Sigmoid colon (tissue), 7 donors: ENCODE data around the gene MEF2D. TPM values are rescaled to one million over a fixed set of nuclear protein-coding genes. Genes with fewer than 3 reads are reported as not detected.

Source experiments
- DNase-seq: peaks from one replicate; pipeline ENCODE4 v3.0.0-alpha.2; 2019
- H3K27ac ChIP-seq, 4 donors: fragments of 200-600 bp; sonication (generic); one replicate each; pipeline ENCODE4 v1.5.1; 2016 to 2019; ENCODE audit warnings: mild to moderate bottlenecking in 1 of 4
- H3K27me3 ChIP-seq, 3 donors: fragments of 200-600 bp; sonication (generic); one replicate each; pipeline ENCODE4 v1.5.1; 2019; ENCODE audit warnings: mild to moderate bottlenecking in 1 of 3
- H3K36me3 ChIP-seq, 4 donors: fragments of 200-600 bp; sonication (generic); one replicate each; pipeline ENCODE4 v1.5.1; 2016 to 2019
- H3K4me1 ChIP-seq, 4 donors: fragments of 200-600 bp; sonication (generic); one replicate each; pipeline ENCODE4 v1.5.1; 2017 to 2019
- H3K4me3 ChIP-seq, 4 donors: fragments of 200-600 bp; sonication (generic); one replicate each; pipeline ENCODE4 v1.5.1; 2017 to 2019; ENCODE audit warnings: mild to moderate bottlenecking in 2 of 4, moderate library complexity in 1 of 4
- H3K9me3 ChIP-seq, 4 donors: fragments of 200-600 bp in 3 of 4; sonication (generic) in 3 of 4; one replicate each; pipeline versions ENCODE4 v1.5.1 to v1.6.1; 2013 to 2019
- EP300 ChIP-seq, 4 donors: sonication (generic); formaldehyde crosslinking; IDR thresholded peaks; one replicate each; pipeline ENCODE4 v1.6.1; 2017; ENCODE audit warnings: antibody characterized with exemption in 4 of 4
- POLR2A ChIP-seq, 2 donors: fragments of 450-650 bp; IDR thresholded peaks; one replicate each; pipeline ENCODE4 v1.6.1; 2016; ENCODE audit warnings: antibody characterized with exemption in 2 of 2, mild to moderate bottlenecking in 2 of 2, moderate library complexity in 2 of 2
- POLR2AphosphoS5 ChIP-seq, 4 donors: sonication (generic); formaldehyde crosslinking; IDR thresholded peaks; one replicate each; pipeline ENCODE4 v1.6.1; 2017; ENCODE audit warnings: antibody characterized with exemption in 4 of 4
- whole genome bisulfite sequencing, 2 donors: extraction: QIAGEN DNeasy Blood & Tissue Kit; methylation state at CpG; one replicate each; pipeline ENCODE4 v1.1.7; 2013; 5-methylcytosine and 5-hydroxymethylcytosine counted together
- intact Hi-C: fragments of 100-400 bp; cut with DNase I; formaldehyde crosslinking; loops from one replicate; pipeline ENCODE4 v1.15.1; 2023
- polyA plus RNA-seq, 3 donors: library from polyadenylated mRNA; stranded (reverse); fragments of 200-250 nt; gene quantifications; one replicate each; pipeline ENCODE4 v1.2.3, GENCODE V29; 2013
- total RNA-seq, 4 donors: library from RNA; depleted of rRNA; stranded (reverse); fragments of >200 nt; gene quantifications; one replicate each; pipeline ENCODE4 v1.1.0, GENCODE V29; 2016
- TF ChIP-seq, protein P1 (sequence below), 4 experiments: fragments of 450-650 bp in 3 of 4; fragments of 200-600 bp in 1 of 4; IDR thresholded peaks; one replicate each; pipeline ENCODE4 v1.5.1; 2016 to 2019; ENCODE audit warnings: antibody characterized with exemption in 4 of 4, mild to moderate bottlenecking in 3 of 4, moderate library complexity in 2 of 4
- donor health status: healthy with polysubstance abuse.
- donor health status: Bipolar disorder and iron deficiency.
- donor health status: healthy.

MEF2D gene
- total and polyA plus RNA-seq, 7 donors = 13.2 to 61.6 (median 39.8) TPM

DNA sequence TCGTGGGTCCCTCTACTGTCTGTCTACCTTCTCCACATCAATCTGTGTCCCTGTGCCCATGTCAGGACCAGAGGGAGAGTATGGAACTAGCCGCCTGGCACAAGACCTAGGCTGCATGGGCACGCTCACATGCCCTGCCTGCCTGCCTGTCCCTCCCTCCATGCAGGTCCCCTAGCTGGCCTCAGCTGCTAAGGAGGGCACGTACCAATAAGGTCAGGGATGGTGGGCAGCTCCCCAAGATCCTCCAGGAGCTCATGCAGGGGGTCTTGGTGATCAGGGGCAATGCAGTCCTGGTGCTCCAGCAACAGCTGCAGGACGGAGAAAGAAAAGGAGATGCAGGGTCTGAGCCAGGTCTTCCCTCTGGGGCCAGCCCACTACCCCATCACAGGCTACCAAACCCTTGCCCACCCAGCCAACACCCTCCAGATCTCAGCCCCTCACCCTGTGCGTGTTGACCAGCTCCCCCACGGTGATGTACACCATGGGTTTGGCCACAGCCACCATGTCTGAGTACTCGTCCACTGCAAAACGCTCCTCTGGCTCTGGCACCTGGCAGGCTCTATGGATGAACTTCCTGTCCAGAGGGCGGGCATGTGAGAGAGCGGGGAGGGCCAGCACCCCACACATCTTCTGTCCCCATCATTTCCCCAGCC is 33.1 kb upstream of the MEF2D start:
- Histone ChIP-seq H3K4me1 (no peaks in the 10 kb centered on the region), H3K9me3 (no peaks in the 10 kb centered on the region), H3K36me3 (no peaks in the 10 kb centered on the region), H3K27ac (no peak overlapping the region), H3K27me3 (no peaks in the 10 kb centered on the region), H3K4me3 (no peak overlapping the region)
- intact Hi-C loops = loop anchor here (10.0 kb wide), 1 partner anchor 149 kb away; no protein-coding TSS in a partner anchor
- DNase-seq = no peak
- WGBS, 2 donors = 88 to 90% methylated on average over 11 of the region's 11 CpGs
- TF ChIP-seq POLR2A (IDR thresholded peaks at IDR 0.05) = no peak
- TF ChIP-seq, protein P1, sequence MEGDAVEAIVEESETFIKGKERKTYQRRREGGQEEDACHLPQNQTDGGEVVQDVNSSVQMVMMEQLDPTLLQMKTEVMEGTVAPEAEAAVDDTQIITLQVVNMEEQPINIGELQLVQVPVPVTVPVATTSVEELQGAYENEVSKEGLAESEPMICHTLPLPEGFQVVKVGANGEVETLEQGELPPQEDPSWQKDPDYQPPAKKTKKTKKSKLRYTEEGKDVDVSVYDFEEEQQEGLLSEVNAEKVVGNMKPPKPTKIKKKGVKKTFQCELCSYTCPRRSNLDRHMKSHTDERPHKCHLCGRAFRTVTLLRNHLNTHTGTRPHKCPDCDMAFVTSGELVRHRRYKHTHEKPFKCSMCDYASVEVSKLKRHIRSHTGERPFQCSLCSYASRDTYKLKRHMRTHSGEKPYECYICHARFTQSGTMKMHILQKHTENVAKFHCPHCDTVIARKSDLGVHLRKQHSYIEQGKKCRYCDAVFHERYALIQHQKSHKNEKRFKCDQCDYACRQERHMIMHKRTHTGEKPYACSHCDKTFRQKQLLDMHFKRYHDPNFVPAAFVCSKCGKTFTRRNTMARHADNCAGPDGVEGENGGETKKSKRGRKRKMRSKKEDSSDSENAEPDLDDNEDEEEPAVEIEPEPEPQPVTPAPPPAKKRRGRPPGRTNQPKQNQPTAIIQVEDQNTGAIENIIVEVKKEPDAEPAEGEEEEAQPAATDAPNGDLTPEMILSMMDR (IDR thresholded peaks at IDR 0.05) = no peak
- TF ChIP-seq EP300 (IDR thresholded peaks at IDR 0.05) = no peak
- no peak for TF ChIP-seq POLR2AphosphoS5 (IDR thresholded peaks at IDR 0.05)

GRCh38 chr1:156532374-156532773 is 31.8 kb upstream of the MEF2D start:
- TF ChIP-seq EP300 (IDR thresholded peaks at IDR 0.05) (no peak), POLR2A (IDR thresholded peaks at IDR 0.05) (no peak), POLR2AphosphoS5 (IDR thresholded peaks at IDR 0.05) (no peak)
- TF ChIP-seq, protein P1 (IDR thresholded peaks at IDR 0.05) = no peak
- intact Hi-C loops = loop anchor here (10.0 kb wide), 1 partner anchor 148 kb away; no protein-coding TSS in a partner anchor
- Histone ChIP-seq H3K4me3 (no peak overlapping the region), H3K4me1 (no peaks in the 10 kb centered on the region), H3K9me3 (no peaks in the 10 kb centered on the region), H3K36me3 (no peaks in the 10 kb centered on the region), H3K27ac (no peak overlapping the region), H3K27me3 (no peaks in the 10 kb centered on the region)
- DNase-seq = no peak
- 90 to 95% methylated on average over 4 of the region's 4 CpGs for WGBS, 2 donors

GRCh38 chr1:156530006-156530405 is 29.4 kb upstream of the MEF2D start:
- no peak for TF ChIP-seq POLR2A (IDR thresholded peaks at IDR 0.05)
- no peak for TF ChIP-seq POLR2AphosphoS5 (IDR thresholded peaks at IDR 0.05)
- TF ChIP-seq EP300 (IDR thresholded peaks at IDR 0.05) = no peak
- TF ChIP-seq, protein P1 (IDR thresholded peaks at IDR 0.05) = no peak
- 97% methylated on average over 18 of the region's 18 CpGs for WGBS, 2 donors
- Histone ChIP-seq H3K4me1 (peaks cover 0 to 2% (median 0%) of the 10 kb centered on the region in 4 donors), H3K9me3 (no peaks in the 10 kb centered on the region), H3K36me3 (no peaks in the 10 kb centered on the region), H3K27ac (no peak overlapping the region), H3K4me3 (no peak overlapping the region), H3K27me3 (no peaks in the 10 kb centered on the region)
- intact Hi-C loops = loop anchor here (10.0 kb wide), 1 partner anchor 145 kb away; no protein-coding TSS in a partner anchor
- DNase-seq = no peak

GRCh38 chr1:156528875-156529425 is 28.4 kb upstream of the MEF2D start:
- 92 to 94% methylated on average over 8 of the region's 8 CpGs for WGBS, 2 donors
- Histone ChIP-seq H3K27me3 (no peaks in the 10 kb centered on the region), H3K4me3 (no peak overlapping the region), H3K27ac (no peak overlapping the region), H3K9me3 (no peaks in the 10 kb centered on the region), H3K36me3 (no peaks in the 10 kb centered on the region), H3K4me1 (peaks cover 0 to 5% (median 0%) of the 10 kb centered on the region in 4 donors)
- no peak for TF ChIP-seq EP300 (IDR thresholded peaks at IDR 0.05)
- no peak for TF ChIP-seq POLR2A (IDR thresholded peaks at IDR 0.05)
- no peak for DNase-seq
- intact Hi-C loops = no loop called here

DNA sequence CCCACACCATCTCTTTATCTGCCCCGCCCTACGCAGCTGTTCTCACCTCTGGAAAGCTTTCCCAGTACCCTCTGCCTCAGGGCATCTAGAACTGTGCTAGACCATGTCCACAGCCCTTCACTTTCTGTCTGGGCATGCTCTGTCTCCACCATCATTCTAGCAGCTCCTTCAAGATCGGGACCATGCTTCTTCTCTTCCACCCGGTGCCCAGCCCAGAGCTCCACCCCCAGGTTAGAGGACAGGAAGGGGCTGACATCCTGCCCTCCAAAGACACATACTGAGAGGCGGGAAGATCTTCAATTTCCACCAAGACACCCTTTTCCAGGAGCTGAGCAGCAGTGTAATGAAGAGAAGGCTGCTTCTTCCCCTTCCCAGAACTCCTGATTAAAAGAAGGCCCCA is 27.7 kb upstream of the MEF2D start:
- no peaks in the 10 kb centered on the region for H3K9me3 ChIP-seq
- DNase-seq = no peak
- no peak for TF ChIP-seq EP300 (IDR thresholded peaks at IDR 0.05)
- TF ChIP-seq, protein P1 (IDR thresholded peaks at IDR 0.05) = no peak
- TF ChIP-seq POLR2A (IDR thresholded peaks at IDR 0.05) = no peak
- no peaks in the 10 kb centered on the region for H3K36me3 ChIP-seq
- intact Hi-C loops = no loop called here
- H3K27me3 ChIP-seq = no peaks in the 10 kb centered on the region
- no peak overlapping the region for H3K27ac ChIP-seq
- H3K4me3 ChIP-seq = no peak overlapping the region
- 81 to 93% methylated on average over 5 of the region's 5 CpGs for WGBS, 2 donors
- H3K4me1 ChIP-seq = peaks cover 0 to 5% (median 0%) of the 10 kb centered on the region in 4 donors
